GM21717 (cell line): ENCODE data around the gene GPR39.

ENCODE experiments used
- ATAC-seq: cut with Tn5 transposase; IDR thresholded peaks from one replicate; pipeline ENCODE4 v1.9.1; 2021; ENCODE audit warnings: mild to moderate bottlenecking, moderate library complexity; ENCODE audit not compliant: unreplicated experiment

Gene GPR39

GRCh38 chr2:132560562-132560961 is 144.0 kb downstream of the GPR39 start:
- no peak for ATAC-seq

GRCh38 chr2:132562245-132562644 is 145.6 kb downstream of the GPR39 start:
- ATAC-seq, result no peak

- no peak for ATAC-seq
Measured at GRCh38 chr2:132564065-132564464, 147.5 kb downstream of the GPR39 start.

DNA sequence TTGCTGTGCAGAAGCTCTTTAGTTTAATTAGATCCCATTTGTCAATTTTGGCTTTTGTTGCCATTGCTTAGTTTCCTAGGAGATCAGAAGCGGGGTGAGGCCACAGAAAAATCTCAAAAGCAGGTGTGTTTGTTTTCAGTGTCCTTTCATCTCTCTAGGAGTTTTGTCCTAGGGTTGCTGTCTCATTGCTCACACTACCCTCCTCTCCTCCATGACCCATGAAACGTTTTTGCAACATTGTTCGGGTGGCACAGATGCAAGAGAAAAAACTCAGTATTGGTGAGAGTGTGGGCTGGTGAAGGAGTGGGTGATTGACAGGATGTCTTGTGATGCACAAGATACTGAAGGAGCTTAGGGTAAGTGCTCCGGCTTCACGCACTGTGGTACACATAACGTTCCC is 149.8 kb downstream of the GPR39 start:
- no peak for ATAC-seq

DNA sequence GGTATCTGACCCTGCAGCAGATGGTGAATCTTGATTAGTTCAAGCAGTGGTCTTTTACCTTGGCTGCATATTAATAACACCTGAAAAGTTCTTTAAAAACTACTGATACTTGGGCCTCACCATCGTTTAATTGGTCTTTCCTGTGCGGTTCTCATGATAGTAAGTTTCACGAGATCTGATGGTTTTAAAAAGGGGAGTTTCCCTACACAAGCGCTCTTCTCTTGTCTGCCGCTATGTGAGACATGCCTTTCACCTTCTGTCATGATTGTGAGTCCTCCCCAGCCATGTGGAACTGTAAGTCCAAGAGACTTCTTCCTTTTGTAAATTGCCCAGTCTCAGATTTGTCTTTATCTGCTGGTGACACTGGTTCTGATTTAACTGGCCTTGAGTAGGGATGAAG is 151.1 kb downstream of the GPR39 start:
- ATAC-seq, result no peak

- no peak for ATAC-seq
Measured at GRCh38 chr2:132568656-132569055, 152.1 kb downstream of the GPR39 start.

- no peak for ATAC-seq
Measured at GRCh38 chr2:132573444-132574007, 156.9 kb downstream of the GPR39 start.

- no peak for ATAC-seq
Measured at GRCh38 chr2:132577686-132578085, 161.1 kb downstream of the GPR39 start.

DNA sequence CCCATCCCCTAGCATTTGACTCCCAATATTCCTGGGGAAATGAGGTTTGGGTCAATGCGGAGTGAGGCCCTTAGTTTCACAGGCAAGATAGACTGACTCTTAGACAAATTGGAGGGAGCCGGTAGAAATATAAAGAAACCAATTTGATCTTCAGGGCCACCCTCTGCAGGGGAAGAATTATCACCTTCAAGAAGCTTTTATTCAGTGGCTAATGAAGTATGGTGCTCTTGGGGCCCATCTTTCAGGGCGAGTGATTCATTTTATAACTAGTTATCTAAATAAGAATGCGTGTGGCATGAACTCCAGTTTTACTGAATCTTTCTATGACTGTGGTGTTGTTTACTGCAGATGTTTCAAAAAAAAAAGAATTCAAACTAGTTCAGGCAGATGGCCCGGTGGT is 165.0 kb downstream of the GPR39 start:
- no peak for ATAC-seq

DNA sequence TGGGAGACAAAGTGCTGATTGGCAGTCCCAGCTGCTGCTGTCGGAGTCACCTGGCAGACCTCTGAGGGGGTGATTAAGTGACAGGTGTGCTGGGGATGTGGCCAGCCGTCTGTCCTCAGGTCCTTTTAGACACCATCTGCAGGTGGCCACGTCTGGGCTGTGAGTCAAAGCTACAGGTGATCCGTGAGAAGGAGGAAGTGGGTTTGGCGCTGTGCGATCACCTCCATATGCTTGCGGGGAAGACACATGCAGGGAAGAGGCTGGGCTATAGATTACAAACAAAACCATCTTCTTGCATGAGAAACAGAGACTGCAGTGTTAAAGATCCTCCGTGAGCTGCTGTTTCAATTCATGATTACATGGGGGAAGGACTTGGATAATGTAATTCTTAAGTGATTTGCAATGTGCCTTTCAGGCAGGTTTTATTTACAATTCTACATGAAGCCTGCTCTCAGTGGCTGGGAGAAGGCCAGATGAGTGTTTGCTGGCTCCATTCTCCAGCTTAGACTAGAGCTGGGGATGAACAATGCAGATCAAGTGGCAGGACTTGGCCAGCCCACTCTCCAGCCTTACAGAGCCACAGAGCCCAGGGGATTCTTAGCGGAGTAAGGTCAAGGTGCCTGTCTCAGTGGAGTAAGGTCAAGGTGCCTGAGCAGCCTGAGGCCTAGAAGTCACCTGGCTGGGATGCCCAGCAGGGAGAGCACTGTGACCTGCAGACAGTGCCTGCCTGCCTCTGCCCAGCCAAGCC is 165.6 kb downstream of the GPR39 start:
- ATAC-seq, result no peak

DNA sequence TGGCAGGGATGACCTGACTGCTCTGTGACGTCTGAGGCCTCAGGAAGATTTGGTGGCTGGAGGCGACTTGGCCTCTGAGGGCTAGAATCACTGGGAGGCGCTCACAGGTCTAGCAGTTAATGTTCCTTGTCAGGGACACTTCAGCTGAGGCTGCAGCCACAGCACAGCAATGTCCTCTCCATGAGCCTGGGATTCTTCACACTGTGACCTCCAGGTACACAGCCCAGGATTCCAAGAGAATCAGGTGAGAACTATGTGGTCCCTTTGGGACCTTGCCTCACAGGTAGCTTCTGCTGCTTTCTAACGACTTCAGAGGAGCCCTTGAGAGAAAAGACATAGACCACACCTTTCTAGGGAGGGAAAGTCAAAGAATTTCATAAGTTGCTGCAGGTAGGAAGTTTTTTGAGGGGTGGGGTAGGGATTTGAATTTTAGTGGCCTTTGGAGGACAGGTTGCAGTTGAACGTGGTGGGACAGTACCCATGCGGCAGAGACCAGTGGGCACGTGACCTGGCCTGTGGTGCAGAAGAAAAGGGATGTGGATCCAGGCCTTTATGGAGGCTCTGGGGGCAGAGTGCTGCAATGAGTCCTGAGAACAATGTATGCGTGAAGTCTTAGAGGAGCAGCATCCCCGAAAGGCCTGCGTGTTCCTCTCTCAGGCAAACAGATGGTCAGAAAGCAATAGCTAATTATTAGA is 167.2 kb downstream of the GPR39 start:
- no peak for ATAC-seq

DNA sequence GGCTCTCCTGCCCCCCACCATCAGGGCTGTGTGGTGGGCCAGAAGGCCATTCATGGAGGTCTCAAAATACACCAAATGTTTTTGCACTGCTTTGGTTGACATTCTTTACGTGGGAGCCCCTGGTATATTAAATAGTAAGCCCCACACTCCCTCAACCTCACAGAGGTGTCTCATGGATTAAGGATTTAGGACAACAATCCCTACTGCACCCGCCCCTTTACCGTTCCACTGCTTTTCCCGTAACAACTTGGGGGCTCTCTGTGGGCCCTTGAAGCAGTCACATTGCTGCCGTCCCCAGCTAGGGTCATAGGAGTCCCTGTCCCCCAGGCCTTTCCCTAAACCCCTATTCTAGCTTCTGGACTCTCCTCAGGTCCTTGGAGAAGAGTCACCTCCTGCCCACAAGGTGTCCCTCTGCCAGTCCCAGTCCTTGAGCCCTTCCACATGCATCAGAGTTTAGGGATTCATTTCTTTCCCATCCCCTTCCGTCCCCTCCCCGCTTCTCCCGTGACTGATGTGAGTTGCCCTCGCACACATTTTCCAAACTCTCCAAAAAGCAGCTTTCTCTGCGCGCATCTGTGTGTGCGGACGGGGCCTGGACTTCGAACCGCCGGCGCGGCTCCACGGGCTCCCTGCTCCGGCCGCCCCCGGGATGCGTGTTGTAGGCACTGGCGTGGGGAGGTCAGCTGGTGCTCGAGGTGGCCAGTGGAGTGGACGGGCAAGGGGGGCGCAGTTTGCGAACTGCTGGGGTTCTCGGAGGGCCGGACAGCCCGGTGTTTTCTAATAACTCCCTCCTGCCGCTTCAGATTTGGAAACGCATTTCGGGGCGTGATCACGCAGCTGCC is 168.6 kb downstream of the GPR39 start:
- ATAC-seq, result no peak

- no peak for ATAC-seq
Measured at GRCh38 chr2:132586101-132586511, 169.5 kb downstream of the GPR39 start.

- ATAC-seq, result no peak
Measured at GRCh38 chr2:132586835-132587234, 170.2 kb downstream of the GPR39 start.

GRCh38 chr2:132588576-132588975 is 172.0 kb downstream of the GPR39 start:
- no peak for ATAC-seq

DNA sequence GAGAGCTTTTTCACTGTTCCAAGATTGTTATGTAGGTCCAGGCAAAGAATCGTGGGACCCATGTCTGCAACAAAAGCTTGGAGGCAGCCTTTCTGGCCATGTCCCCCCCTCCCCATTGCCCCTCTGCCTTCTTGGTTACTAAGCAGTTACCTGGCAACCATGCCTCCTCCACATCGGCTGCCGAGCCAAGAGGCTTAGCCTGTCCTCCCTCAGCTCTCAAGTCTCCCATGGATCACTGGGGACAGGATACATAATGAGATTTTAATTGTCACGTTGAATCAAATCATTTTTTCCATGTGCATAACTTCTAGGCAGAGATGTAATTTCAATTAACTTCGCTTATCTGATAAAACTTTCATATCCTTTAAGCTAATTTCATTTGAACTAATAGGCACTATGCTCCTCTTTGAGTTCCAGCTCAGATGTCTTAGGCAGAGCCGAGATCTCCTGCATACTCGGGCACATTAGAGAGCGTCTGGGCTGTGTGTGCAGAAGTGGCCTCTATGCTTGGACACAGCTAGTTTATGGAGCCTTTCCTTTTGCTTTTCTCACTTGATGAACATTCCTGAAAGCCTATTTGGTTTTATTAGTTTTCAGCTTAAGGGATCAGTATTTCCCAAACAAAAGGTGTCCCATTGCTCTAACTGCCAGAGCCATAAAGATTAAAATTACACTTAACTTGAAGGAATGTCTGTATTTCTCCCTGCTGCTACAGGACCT is 172.7 kb downstream of the GPR39 start:
- ATAC-seq, result no peak

DNA sequence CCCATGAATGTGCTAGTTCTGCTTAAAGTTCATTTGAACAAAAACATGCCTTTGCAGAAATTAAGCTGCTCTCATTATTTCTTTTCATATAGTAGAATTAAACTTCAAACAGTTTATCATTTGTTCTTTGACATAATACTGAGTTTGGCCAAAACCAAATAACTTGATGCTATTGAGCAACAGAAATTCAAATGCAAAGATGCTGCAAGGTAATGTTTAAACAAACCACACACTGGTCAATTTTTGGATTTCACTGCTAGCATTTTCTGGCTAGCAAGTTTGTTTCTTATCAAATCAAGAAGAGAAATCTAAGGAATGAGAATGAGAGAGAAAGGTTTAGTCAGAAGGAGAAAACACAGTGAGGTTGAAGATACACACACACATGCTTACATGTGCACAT is 173.4 kb downstream of the GPR39 start:
- ATAC-seq, result no peak

GRCh38 chr2:132593171-132593570 is 176.6 kb downstream of the GPR39 start:
- no peak for ATAC-seq

GRCh38 chr2:132595186-132595585 is 178.6 kb downstream of the GPR39 start:
- ATAC-seq, result no peak

DNA sequence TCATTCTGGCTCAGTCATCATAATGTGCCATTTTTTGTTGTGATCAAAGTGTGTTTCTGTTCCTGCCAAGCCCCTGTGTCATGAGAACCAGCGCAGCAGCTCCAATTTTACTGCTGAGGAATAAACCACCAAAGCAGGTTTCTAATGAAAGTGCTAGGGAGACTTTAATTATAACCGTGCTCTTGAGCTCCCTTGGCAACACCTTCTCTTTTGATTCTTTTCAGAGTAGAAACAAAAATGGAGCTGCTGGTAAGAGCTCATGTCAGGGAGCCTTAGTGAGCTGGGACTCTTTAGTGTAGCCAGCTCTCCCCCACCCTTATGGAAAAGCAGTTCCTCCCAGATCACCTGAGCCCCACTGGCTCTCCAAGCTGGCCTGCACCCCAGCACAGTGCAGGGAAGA is 179.1 kb downstream of the GPR39 start:
- ATAC-seq, result no peak

GRCh38 chr2:132597166-132597565 is 180.6 kb downstream of the GPR39 start:
- ATAC-seq, result no peak
